ENCODE measurements around the gene KLF16. TPM values are rescaled to one million over a fixed set of nuclear protein-coding genes. Genes with fewer than 3 reads are reported as not detected.
"Not testable (repeated sequence)": the region's sequence is repeated elsewhere in the genome, so short reads cannot be mapped to it uniquely, and the experiment has no call there.

The KLF16 gene
- total RNA-seq, 6 experiments from 2014 or later, result 37.7 to 48.3 (median 41.6) TPM

DNA sequence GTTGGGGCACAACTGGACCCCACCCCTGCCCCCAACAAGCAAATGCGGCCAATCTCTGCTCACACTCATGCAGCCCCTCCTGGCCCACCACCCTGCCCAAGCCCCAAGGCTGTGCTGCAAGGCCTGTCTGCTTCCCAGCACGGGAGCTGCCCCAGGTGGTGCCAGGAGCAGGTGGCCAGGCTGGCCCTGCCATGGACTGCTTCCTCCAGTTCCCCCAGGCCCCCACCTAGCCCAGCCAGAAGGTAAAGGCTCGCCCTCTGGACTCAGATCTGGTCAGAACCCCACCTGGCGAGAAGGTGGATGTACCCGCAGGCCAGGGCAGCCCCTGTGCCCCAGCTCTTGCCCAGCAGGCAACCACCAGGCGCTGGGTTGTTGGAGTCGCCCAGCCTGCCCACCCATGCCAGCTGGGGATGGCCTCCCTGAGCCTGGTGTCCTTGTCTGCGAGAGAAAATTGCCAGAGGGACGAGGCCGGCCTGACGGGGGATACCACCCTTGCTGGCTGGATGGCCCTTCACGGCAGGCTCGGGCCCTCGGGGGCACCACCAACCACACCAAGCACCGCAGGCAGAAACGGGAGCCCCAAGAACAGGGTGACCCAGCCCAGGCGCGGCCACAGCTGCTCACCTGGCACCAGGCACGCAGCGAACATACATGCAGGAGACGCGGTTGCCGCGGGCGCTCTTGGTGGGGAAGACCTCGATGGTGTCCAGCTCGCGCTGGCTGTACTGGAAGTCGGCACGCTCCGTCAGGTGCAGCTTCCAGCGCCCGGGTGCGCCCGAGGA lies 17.4 kb upstream of the KLF16 start:
- no peak for TF ChIP-seq CTCF (IDR thresholded peaks at IDR 0.05)

GRCh38 chr19:1879982-1880381 lies 16.6 kb upstream of the KLF16 start:
- H3K4me1 Mint-ChIP-seq (ENCODE audit: low read depth), result peaks cover 26% of the 10 kb centered on the region
- not testable (repeated sequence) for H3K36me3 Mint-ChIP-seq (ENCODE audit: low read depth); H3K9me3 Mint-ChIP-seq; H3K27me3 Mint-ChIP-seq (ENCODE audit: insufficient read depth); DNase-seq; H3K27ac Mint-ChIP-seq; H3K4me3 Mint-ChIP-seq

More for the DNA sequence above, 17.4 kb upstream of the KLF16 start:
- no peak for DNase-seq
- Mint-ChIP-seq H3K27ac (no peak overlapping the region), H3K4me1 (ENCODE audit: low read depth) (peaks cover 21% of the 10 kb centered on the region), H3K4me3 (no peak overlapping the region), H3K9me3 (no peaks in the 10 kb centered on the region), H3K27me3 (ENCODE audit: insufficient read depth) (peaks cover 3% of the 10 kb centered on the region), H3K36me3 (ENCODE audit: low read depth) (no peaks in the 10 kb centered on the region; the same call in 1 of the 2 replicates)

DNA sequence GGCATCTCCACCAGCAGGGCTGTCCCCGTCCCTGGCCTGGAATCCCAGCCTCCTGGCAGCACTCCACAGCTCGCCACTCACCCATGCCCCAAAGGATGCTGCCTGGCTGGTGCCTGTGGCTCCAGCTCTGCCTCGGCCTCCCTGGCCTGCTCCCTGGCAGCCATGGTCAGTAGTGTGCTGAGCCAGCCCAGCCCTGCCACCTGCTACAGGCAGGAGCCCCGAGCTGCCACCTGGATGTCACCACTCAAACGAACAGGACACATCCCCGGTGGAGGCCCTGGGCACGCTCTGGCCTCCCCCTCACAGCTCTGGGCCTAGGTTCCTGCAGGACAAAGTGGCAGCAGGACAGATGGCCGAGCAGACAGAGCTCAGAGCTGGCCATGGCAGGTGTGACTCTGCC lies 15.2 kb upstream of the KLF16 start:
- peaks cover 32% of the 10 kb centered on the region for H3K4me1 Mint-ChIP-seq (ENCODE audit: low read depth)
- H3K27me3 Mint-ChIP-seq (ENCODE audit: insufficient read depth); H3K9me3 Mint-ChIP-seq; DNase-seq; H3K4me3 Mint-ChIP-seq; H3K27ac Mint-ChIP-seq: not testable (repeated sequence)
- H3K36me3 Mint-ChIP-seq (ENCODE audit: low read depth), result peaks cover 16% of the 10 kb centered on the region; the same call in 1 of the 2 replicates

GRCh38 chr19:1877280-1877660 lies 13.9 kb upstream of the KLF16 start:
- not testable (repeated sequence) for H3K27ac Mint-ChIP-seq; H3K4me3 Mint-ChIP-seq; H3K27me3 Mint-ChIP-seq (ENCODE audit: insufficient read depth); DNase-seq; H3K9me3 Mint-ChIP-seq
- H3K36me3 Mint-ChIP-seq (ENCODE audit: low read depth), result peaks cover 16% of the 10 kb centered on the region; the same call in 1 of the 2 replicates
- peaks cover 19% of the 10 kb centered on the region for H3K4me1 Mint-ChIP-seq (ENCODE audit: low read depth)

- H3K36me3 Mint-ChIP-seq (ENCODE audit: low read depth), result peaks cover 16% of the 10 kb centered on the region; the same call in 1 of the 2 replicates
- not testable (repeated sequence) for H3K27me3 Mint-ChIP-seq (ENCODE audit: insufficient read depth); DNase-seq; H3K9me3 Mint-ChIP-seq
- peak overlapping the region; percentile 97 for H3K27ac Mint-ChIP-seq
- H3K4me1 Mint-ChIP-seq (ENCODE audit: low read depth), result peaks cover 18% of the 10 kb centered on the region
- peak overlapping the region; percentile 97 for H3K4me3 Mint-ChIP-seq
Measured at GRCh38 chr19:1876496-1877279, 13.3 kb upstream of the KLF16 start.

DNA sequence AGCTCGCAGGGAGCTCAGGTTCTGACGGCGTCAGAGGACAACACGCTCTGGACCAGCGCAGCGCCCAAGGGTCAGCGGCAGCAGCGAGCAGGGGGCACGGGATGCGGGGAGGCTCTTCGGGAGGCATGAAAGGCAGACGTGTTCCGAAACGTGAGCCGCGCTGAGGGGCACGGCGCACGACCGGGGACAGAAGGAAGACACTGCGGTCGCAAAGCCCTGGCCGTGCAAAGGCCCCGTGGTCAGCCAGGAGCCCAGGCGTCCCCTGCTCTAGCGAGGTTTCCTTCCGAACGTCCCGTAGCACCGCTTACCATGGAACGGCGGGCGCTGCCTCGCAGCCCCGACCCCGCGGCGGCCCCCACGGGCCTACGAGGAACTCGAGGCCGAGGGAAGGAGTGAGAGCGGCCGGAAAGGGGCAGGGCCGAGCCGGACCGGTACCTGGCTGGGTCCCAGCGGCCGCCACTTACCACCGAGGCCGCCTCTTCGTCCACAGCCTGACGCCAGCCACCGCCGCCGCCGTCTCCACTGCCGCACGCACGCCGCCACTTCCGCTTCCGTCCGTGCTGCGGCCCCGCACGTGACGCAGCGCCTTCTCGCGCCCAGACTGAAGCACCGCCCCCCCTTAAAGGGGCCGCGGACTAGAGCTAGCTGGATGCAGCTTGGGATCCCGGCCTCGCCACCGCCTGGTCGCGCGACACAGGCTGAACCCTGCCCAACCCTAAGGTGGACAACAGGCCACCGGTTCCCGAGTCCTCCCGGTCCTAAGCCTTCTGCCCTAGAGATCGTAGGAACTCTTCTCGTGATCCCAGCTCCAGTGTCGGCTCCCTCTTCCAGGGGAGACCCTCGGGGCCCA lies 12.5 kb upstream of the KLF16 start:
- Mint-ChIP-seq H3K36me3 (ENCODE audit: low read depth) (peaks cover 16% of the 10 kb centered on the region; the same call in 1 of the 2 replicates), H3K4me1 (ENCODE audit: low read depth) (peaks cover 18% of the 10 kb centered on the region), H3K9me3 (no peaks in the 10 kb centered on the region), H3K4me3 (peak overlapping the region; percentile 97), H3K27ac (peak overlapping the region; percentile 97), H3K27me3 (ENCODE audit: insufficient read depth) (peaks cover 3% of the 10 kb centered on the region)
- peak; percentile 78 for DNase-seq
- no peak; the same call in 1 of the 2 replicates for TF ChIP-seq CTCF (IDR thresholded peaks at IDR 0.05)

DNA sequence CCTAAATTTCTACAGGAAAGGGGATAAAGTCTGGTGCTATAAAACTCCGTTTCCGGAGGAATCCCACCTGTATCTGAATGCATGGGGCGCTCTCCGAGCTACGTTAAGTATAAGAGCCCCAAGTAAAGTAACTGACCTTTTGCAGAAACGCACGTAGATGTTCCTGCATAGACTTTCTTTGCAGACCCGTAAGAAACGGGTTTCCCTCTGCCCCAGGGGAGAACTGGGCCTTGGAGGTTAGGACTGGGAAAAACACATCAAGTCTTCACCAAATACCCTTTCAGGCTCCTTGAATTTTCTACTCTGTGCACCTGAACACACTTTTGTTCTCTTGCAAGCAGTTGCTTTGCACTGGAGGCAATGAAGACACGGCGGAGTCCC lies 11.9 kb upstream of the KLF16 start:
- peaks cover 18% of the 10 kb centered on the region for H3K4me1 Mint-ChIP-seq (ENCODE audit: low read depth)
- peaks cover 16% of the 10 kb centered on the region; the same call in 1 of the 2 replicates for H3K36me3 Mint-ChIP-seq (ENCODE audit: low read depth)
- H3K27me3 Mint-ChIP-seq (ENCODE audit: insufficient read depth); DNase-seq; H3K9me3 Mint-ChIP-seq: not testable (repeated sequence)
- H3K27ac Mint-ChIP-seq, result peak overlapping the region; percentile 97
- H3K4me3 Mint-ChIP-seq, result peak overlapping the region; percentile 97

Data from HFFc6 (cell line).